Suprapubic skin (tissue), 3 donors: Measurements from ENCODE around the gene MEAK7.

Experiments
- CTCF ChIP-seq, 2 donors: fragments of 200-600 bp in 1 of 2; fragments of 450-650 bp in 1 of 2; sonication (generic) in 1 of 2; IDR thresholded peaks; one replicate each; pipeline ENCODE4 v1.5.1; 2016 to 2019; ENCODE audit warnings: antibody characterized with exemption in 2 of 2, mild to moderate bottlenecking in 1 of 2, moderate library complexity in 1 of 2
- EP300 ChIP-seq: sonication (generic); formaldehyde crosslinking; IDR thresholded peaks from one replicate; pipeline ENCODE4 v1.6.1; 2017; ENCODE audit warnings: antibody characterized with exemption
- POLR2A ChIP-seq, 2 donors: fragments of 450-650 bp; IDR thresholded peaks; one replicate each; pipeline ENCODE4 v1.6.1; 2017; ENCODE audit warnings: antibody characterized with exemption in 2 of 2, mild to moderate bottlenecking in 2 of 2, moderate library complexity in 2 of 2

GRCh38 chr16:84465154-84465553 lies 39.3 kb downstream of the MEAK7 start:
- TF ChIP-seq CTCF (IDR thresholded peaks at IDR 0.05) (no peak), EP300 (no peak), POLR2A (IDR thresholded peaks at IDR 0.05) (no peak)
